Right renal cortex interstitium (tissue), 3 donors: ENCODE measurements around the gene PTBP1. TPM values are rescaled to one million over a fixed set of nuclear protein-coding genes. Genes with fewer than 3 reads are reported as not detected.

Experiments
- DNase-seq, 3 donors: peaks; one replicate each; pipeline ENCODE4 v3.0.0-alpha.2; 2013; ENCODE audit warnings: low read depth in 3 of 3, low spot score in 2 of 3
- polyA plus RNA-seq, 3 donors: library from polyadenylated mRNA; unstranded; fragments of 120-200 nt; gene quantifications; one replicate each; pipeline ENCODE4 v1.2.1, GENCODE V29; 2013; ENCODE audit not compliant: insufficient read length in 3 of 3

The PTBP1 gene
- 100 to 1,000 TPM; 356 to 395 (median 364) TPM for polyA plus RNA-seq

- peak; percentile 99 for DNase-seq
These were observed at the start of gene PTBP1 for GRCh38 chr19:796692-797527. TSS of gene PTBP1 (plus strand) at chr19:797452. CDS start at chr19:797498, 46 bp downstream.

- no peak for DNase-seq
These were observed 49.0 kb upstream of the PTBP1 start for GRCh38 chr19:748274-748598.

GRCh38 chr19:749811-750210, 47.4 kb upstream of the PTBP1 start:
- no peak for DNase-seq

GRCh38 chr19:750640-751423, 46.4 kb upstream of the PTBP1 start, which contains the start of gene MISP:
TSS of gene MISP (plus strand) at chr19:751112. CDS start at chr19:756947, 5,835 bp downstream.
- DNase-seq: no peak

GRCh38 chr19:751501-752341, 45.5 kb upstream of the PTBP1 start:
- no peak for DNase-seq

- no peak for DNase-seq
These were observed 44.4 kb upstream of the PTBP1 start for GRCh38 chr19:752652-753517.

- DNase-seq: no peak
These were observed 42.7 kb upstream of the PTBP1 start for GRCh38 chr19:754530-754929.

- no peak for DNase-seq
These were observed 42.2 kb upstream of the PTBP1 start for GRCh38 chr19:755063-755462.

GRCh38 chr19:756236-756635, 41.0 kb upstream of the PTBP1 start:
- DNase-seq: no peak

GRCh38 chr19:756821-757688, 40.2 kb upstream of the PTBP1 start:
- no peak for DNase-seq

- DNase-seq: no peak
These were observed 39.2 kb upstream of the PTBP1 start for GRCh38 chr19:757811-758668.

GRCh38 chr19:763181-763580, 34.1 kb upstream of the PTBP1 start:
- DNase-seq: no peak

GRCh38 chr19:763869-764268, 33.4 kb upstream of the PTBP1 start:
- DNase-seq: no peak

- DNase-seq: no peak
These were observed 33.0 kb upstream of the PTBP1 start for GRCh38 chr19:764301-764700.

GRCh38 chr19:765179-765738, 32.0 kb upstream of the PTBP1 start:
- DNase-seq: no peak

- no peak for DNase-seq
These were observed 28.8 kb upstream of the PTBP1 start for GRCh38 chr19:768424-768823.

GRCh38 chr19:769616-770015, 27.6 kb upstream of the PTBP1 start:
- no peak for DNase-seq

GRCh38 chr19:771332-771785, 25.9 kb upstream of the PTBP1 start:
- no peak for DNase-seq
